GM12892 (cell line): ENCODE measurements around the gene TFAP2E.

ENCODE experiments used
- POLR2A ChIP-seq: IDR thresholded peaks from 2 replicates; pipeline ENCODE4 v1.6.1; 2011; ENCODE audit warnings: low read depth, low read length, control low read depth
- POLR2AphosphoS5 ChIP-seq: IDR thresholded peaks from 2 replicates; pipeline ENCODE4 v1.6.1; 2011; ENCODE audit warnings: low read depth, low read length, control low read depth
- TAF1 ChIP-seq: IDR thresholded peaks from 2 replicates; pipeline ENCODE4 v1.6.1; 2011; ENCODE audit warnings: low read depth, mild to moderate bottlenecking, control low read depth, low read length, borderline replicate concordance

DNA sequence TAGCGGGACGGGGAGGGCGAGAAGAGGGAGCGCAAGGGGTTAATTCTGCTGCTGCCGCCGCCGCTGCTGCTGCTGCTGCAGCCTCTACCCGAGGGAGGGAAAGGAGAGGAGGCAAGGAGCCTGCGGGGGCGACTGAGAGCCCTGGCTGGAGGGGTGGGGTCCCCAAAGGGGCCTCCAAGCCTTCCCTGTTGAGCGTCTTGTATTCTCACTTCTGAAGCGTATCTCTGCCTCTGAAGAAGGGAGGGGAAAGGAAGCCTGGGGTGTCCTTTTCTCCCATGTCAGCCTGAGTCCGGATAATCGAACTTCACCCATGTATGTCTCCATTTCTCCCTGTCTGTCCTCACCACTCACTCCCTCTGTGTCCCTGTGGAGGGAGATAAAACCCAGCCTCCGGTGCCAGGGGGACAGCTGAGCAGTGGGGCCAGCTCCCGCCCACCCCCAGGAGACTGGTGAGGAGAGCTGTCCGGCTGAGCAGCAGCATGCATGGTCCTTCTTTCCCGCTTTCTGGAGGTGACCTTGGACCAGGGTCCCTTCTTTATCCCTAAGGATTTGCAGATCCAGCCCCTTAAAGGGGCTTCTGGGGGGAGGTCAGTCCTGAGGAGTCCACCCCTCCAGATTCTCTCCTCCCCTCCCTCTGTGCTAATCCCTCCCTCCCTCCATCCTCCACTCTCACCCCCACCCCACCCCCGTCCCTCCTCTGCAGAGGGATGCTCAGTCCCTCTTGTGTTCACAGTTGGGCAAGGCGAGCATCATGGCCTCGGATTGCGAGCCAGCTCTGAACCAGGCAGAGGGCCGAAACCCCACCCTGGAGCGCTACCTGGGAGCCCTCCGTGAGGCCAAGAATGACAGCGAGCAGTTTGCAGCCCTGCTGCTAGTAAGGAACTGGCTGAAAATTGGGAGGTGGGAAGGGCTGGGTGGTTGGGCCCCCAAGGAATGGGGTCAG lies 14.5 kb upstream of the TFAP2E start:
- TF ChIP-seq TAF1 (no peak), POLR2AphosphoS5 (no peak), POLR2A (no peak)
